Measurements from ENCODE around the gene ACSL6.

The ACSL6 gene

DNA sequence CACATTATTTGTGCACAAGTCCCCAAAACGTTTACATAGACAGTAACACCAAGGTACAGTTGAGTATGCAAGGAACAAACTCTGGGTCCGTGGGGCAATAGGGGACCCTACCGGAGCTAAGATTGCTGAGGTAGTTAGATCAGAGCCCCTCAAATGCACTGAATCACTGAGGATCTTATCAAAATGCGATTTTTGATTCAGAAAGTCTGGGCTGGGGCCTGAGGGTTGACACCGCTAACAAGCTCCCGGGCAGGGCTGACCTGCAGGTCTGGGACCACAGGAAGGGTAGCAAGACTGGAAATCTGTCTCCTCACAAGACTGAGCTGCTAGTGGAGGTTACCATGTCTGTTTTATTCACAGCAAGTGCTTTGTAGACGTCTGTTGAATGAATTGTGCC lies 47.2 kb upstream of the ACSL6 start:
- TF ChIP-seq ZNF514 (tag by site-specific recombination; IDR thresholded peaks at IDR 0.05), result no peak
- TF ChIP-seq GLIS2 (tag by site-specific recombination; IDR thresholded peaks at IDR 0.05), result no peak
- no peak for TF ChIP-seq ZFP3 (tag by site-specific recombination; IDR thresholded peaks at IDR 0.05; ENCODE audit: low read depth)
- no peak for TF ChIP-seq ZNF48 (tag by site-specific recombination; IDR thresholded peaks at IDR 0.05)
- TF ChIP-seq, protein P1, sequence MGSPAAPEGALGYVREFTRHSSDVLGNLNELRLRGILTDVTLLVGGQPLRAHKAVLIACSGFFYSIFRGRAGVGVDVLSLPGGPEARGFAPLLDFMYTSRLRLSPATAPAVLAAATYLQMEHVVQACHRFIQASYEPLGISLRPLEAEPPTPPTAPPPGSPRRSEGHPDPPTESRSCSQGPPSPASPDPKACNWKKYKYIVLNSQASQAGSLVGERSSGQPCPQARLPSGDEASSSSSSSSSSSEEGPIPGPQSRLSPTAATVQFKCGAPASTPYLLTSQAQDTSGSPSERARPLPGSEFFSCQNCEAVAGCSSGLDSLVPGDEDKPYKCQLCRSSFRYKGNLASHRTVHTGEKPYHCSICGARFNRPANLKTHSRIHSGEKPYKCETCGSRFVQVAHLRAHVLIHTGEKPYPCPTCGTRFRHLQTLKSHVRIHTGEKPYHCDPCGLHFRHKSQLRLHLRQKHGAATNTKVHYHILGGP (tag by site-specific recombination; IDR thresholded peaks at IDR 0.05), result no peak
- no peak for TF ChIP-seq SALL2 (tag by site-specific recombination; IDR thresholded peaks at IDR 0.05; ENCODE audit: borderline replicate concordance)
- no peak for TF ChIP-seq ZBTB17 (tag by site-specific recombination; IDR thresholded peaks at IDR 0.05)
- no peak for TF ChIP-seq ZNF501 (tag by site-specific recombination; IDR thresholded peaks at IDR 0.05)
- TF ChIP-seq ZNF426 (tag by site-specific recombination; IDR thresholded peaks at IDR 0.05), result no peak
- TF ChIP-seq ZNF664 (tag by site-specific recombination; IDR thresholded peaks at IDR 0.05), result no peak
- no peak for TF ChIP-seq ZNF202 (tag by site-specific recombination; IDR thresholded peaks at IDR 0.05; ENCODE audit: borderline replicate concordance)
- TF ChIP-seq, protein P2, sequence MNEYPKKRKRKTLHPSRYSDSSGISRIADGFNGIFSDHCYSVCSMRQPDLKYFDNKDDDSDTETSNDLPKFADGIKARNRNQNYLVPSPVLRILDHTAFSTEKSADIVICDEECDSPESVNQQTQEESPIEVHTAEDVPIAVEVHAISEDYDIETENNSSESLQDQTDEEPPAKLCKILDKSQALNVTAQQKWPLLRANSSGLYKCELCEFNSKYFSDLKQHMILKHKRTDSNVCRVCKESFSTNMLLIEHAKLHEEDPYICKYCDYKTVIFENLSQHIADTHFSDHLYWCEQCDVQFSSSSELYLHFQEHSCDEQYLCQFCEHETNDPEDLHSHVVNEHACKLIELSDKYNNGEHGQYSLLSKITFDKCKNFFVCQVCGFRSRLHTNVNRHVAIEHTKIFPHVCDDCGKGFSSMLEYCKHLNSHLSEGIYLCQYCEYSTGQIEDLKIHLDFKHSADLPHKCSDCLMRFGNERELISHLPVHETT (tag by site-specific recombination; IDR thresholded peaks at IDR 0.05), result no peak
- H3K9me3 ChIP-seq (ENCODE audit: control insufficient read depth, insufficient read depth, low read depth, low read length), result no peaks in the 10 kb centered on the region
- CTCF ChIA-PET, result interaction anchor here (0.8 to 1.3 kb wide), 3 partner anchors 51 to 635 kb away, joined by 3 read pairs; no protein-coding TSS in a partner anchor
- no peak overlapping the region for H3K4me3 ChIP-seq (ENCODE audit: low read depth, low read length)
- no peaks in the 10 kb centered on the region for H3K36me3 ChIP-seq (ENCODE audit: control insufficient read depth in 2 of 2, insufficient read depth in 1 of 2, low read length in 2 of 2)
- POLR2A ChIA-PET, result no interaction called here
- no peak overlapping the region for H3K27ac ChIP-seq (ENCODE audit: extremely low read depth, low read depth, low read length)
- H3K4me1 ChIP-seq (ENCODE audit: control insufficient read depth, insufficient read depth, low read length), result no peaks in the 10 kb centered on the region

DNA sequence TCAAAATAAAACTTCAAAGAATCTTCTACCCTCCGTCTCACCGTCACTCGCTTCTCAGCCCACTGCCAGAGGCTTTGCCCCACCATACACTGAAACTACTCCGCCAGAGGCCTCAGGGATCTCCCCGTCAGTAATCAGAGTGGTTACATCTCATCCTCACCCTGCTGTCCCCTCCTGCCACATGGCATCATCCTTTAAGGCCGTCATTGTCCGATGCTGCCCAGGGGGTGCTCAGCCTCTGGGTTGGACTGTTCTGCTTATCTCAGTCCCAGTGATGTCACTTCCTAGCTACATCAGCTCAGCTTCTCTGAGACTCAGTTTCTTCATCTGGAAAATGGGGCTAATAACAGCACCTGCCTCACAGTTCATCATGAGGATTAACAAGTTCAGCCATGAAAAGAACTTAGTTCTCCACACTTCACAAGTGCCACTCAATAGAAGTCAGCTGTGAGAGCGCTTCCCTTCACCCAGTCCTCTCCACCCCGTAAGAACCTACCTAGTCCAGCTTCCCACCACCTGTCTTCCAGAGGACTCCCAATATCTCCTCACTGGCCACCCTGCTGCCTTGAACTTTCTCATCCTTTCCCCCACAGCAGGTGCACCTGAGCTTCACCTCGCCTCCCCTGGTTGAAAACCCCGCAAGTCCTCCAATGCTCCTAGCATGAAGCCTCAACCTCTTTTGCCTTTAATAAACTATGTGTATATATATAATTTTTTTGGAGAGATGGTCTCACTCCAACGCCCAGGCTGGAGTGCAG lies 46.2 kb upstream of the ACSL6 start:
- no peaks in the 10 kb centered on the region for H3K9me3 ChIP-seq (ENCODE audit: control insufficient read depth, insufficient read depth, low read depth, low read length)
- CTCF ChIA-PET, result interaction anchor here (0.6 to 2.6 kb wide), 5 partner anchors 7 to 468 kb away, joined by 3 to 9 read pairs (median 3); no protein-coding TSS in a partner anchor
- H3K36me3 ChIP-seq (ENCODE audit: control insufficient read depth in 2 of 2, insufficient read depth in 1 of 2, low read length in 2 of 2), result no peaks in the 10 kb centered on the region
- POLR2A ChIA-PET, result no interaction called here
- H3K4me3 ChIP-seq (ENCODE audit: low read depth, low read length), result no peak overlapping the region
- H3K27ac ChIP-seq (ENCODE audit: extremely low read depth, low read depth, low read length), result no peak overlapping the region
- H3K4me1 ChIP-seq (ENCODE audit: control insufficient read depth, insufficient read depth, low read length), result no peaks in the 10 kb centered on the region
- TF ChIP-seq, protein P3, sequence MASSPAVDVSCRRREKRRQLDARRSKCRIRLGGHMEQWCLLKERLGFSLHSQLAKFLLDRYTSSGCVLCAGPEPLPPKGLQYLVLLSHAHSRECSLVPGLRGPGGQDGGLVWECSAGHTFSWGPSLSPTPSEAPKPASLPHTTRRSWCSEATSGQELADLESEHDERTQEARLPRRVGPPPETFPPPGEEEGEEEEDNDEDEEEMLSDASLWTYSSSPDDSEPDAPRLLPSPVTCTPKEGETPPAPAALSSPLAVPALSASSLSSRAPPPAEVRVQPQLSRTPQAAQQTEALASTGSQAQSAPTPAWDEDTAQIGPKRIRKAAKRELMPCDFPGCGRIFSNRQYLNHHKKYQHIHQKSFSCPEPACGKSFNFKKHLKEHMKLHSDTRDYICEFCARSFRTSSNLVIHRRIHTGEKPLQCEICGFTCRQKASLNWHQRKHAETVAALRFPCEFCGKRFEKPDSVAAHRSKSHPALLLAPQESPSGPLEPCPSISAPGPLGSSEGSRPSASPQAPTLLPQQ (tag by site-specific recombination; IDR thresholded peaks at IDR 0.05), result no peak

DNA sequence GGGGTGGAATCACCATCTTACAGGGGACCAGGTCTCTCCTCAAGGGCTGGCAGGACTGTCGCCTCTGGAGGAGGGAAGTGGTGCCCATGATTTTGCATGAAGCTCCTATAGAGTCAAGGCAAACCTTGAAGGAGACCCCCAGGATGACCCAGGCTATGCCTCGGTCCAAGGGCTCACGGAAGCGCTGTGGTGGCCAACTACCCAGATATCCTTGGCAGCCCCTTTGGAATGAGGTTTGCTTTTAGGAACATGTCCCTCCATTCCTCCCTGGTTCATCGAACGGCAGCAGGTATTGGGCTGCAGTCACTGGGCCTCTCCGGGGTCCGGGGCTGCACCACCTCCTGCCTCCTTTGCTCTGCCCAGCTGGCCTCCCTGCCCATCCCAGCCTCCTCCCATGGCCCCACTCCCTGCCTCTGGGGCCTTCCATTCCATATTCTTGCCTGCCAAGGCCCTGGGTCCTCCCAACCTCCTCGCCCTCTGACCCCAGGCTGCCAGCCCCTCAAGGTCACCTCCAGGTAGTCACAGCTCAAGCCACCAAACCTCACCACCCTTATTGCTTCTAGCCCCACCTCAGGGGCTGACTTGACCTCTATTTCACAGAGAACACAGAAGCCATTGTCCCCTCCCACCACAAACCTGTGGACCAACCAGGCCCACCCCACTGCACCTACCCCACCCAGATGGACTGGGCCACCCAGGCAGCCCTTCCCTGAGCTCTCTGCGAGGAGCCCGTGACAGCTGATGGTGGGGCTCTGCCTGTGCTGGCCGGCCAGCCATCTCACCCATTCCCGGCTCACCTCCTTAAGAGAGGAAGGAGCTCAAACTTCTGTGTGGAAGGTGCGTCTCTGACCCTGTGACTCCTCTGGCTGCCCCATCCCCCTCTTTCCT lies 45.4 kb upstream of the ACSL6 start:
- no peak for TF ChIP-seq SETDB1 (IDR thresholded peaks at IDR 0.05; ENCODE audit: insufficient read length, low read length)
- Histone ChIP-seq H3K27ac (ENCODE audit: extremely low read depth, low read depth, low read length) (no peak overlapping the region), H3K4me1 (ENCODE audit: control insufficient read depth, insufficient read depth, low read length) (no peaks in the 10 kb centered on the region), H3K4me3 (ENCODE audit: low read depth, low read length) (no peak overlapping the region), H3K36me3 (ENCODE audit: control insufficient read depth in 2 of 2, insufficient read depth in 1 of 2, low read length in 2 of 2) (no peaks in the 10 kb centered on the region), H3K9me3 (ENCODE audit: control insufficient read depth, insufficient read depth, low read depth, low read length) (no peaks in the 10 kb centered on the region)
- CTCF ChIA-PET, result interaction anchor here (1.1 to 2.6 kb wide), 2 partner anchors 8 to 246 kb away, joined by 3 to 8 read pairs; no protein-coding TSS in a partner anchor
- POLR2A ChIA-PET, result no interaction called here

Data from HEK293 (cell line).